ENCODE measurements around the gene KLHL29.

KLHL29 gene

GRCh38 chr2:23493846-23494245 is 108.9 kb downstream of the KLHL29 start:
- DNase-seq (ENCODE audit: low read depth in 2 of 2) = no peak

GRCh38 chr2:23494286-23494685 is 109.3 kb downstream of the KLHL29 start:
- DNase-seq (ENCODE audit: low read depth in 2 of 2) = no peak

GRCh38 chr2:23495661-23496114 is 110.7 kb downstream of the KLHL29 start:
- DNase-seq (ENCODE audit: low read depth in 2 of 2) = no peak

GRCh38 chr2:23496456-23496855 is 111.5 kb downstream of the KLHL29 start:
- no peak for DNase-seq (ENCODE audit: low read depth in 2 of 2)

- DNase-seq (ENCODE audit: low read depth in 2 of 2) = peak in 1 of 2 donors; percentile 36
Measured at GRCh38 chr2:23497063-23497462, 112.1 kb downstream of the KLHL29 start.

GRCh38 chr2:23497536-23497935 is 112.6 kb downstream of the KLHL29 start:
- DNase-seq (ENCODE audit: low read depth in 2 of 2) = no peak

- no peak for DNase-seq (ENCODE audit: low read depth in 2 of 2)
Measured at GRCh38 chr2:23498943-23499342, 114.0 kb downstream of the KLHL29 start.

GRCh38 chr2:23499439-23499838 is 114.5 kb downstream of the KLHL29 start:
- no peak for DNase-seq (ENCODE audit: low read depth in 2 of 2)

- no peak for DNase-seq (ENCODE audit: low read depth in 2 of 2)
Measured at GRCh38 chr2:23500836-23501235, 115.9 kb downstream of the KLHL29 start.

GRCh38 chr2:23502096-23502495 is 117.1 kb downstream of the KLHL29 start:
- no peak for DNase-seq (ENCODE audit: low read depth in 2 of 2)

GRCh38 chr2:23503097-23503496 is 118.1 kb downstream of the KLHL29 start:
- DNase-seq (ENCODE audit: low read depth in 2 of 2) = no peak

GRCh38 chr2:23503682-23504081 is 118.7 kb downstream of the KLHL29 start:
- DNase-seq (ENCODE audit: low read depth in 2 of 2) = no peak

GRCh38 chr2:23504591-23504990 is 119.6 kb downstream of the KLHL29 start:
- no peak for DNase-seq (ENCODE audit: low read depth in 2 of 2)

- DNase-seq (ENCODE audit: low read depth in 2 of 2) = no peak
Measured at GRCh38 chr2:23505218-23505983, 120.4 kb downstream of the KLHL29 start.

- no peak for DNase-seq (ENCODE audit: low read depth in 2 of 2)
Measured at GRCh38 chr2:23505984-23506380, 121.0 kb downstream of the KLHL29 start.

- DNase-seq (ENCODE audit: low read depth in 2 of 2) = no peak
Measured at GRCh38 chr2:23506531-23507266, 121.7 kb downstream of the KLHL29 start.

GRCh38 chr2:23507267-23508065 is 122.5 kb downstream of the KLHL29 start:
- no peak for DNase-seq (ENCODE audit: low read depth in 2 of 2)

GRCh38 chr2:23508066-23508390 is 123.0 kb downstream of the KLHL29 start:
- no peak for DNase-seq (ENCODE audit: low read depth in 2 of 2)

GRCh38 chr2:23509103-23509502 is 124.1 kb downstream of the KLHL29 start:
- no peak for DNase-seq (ENCODE audit: low read depth in 2 of 2)

- DNase-seq (ENCODE audit: low read depth in 2 of 2) = no peak
Measured at GRCh38 chr2:23509596-23510292, 124.8 kb downstream of the KLHL29 start.

- no peak for DNase-seq (ENCODE audit: low read depth in 2 of 2)
Measured at GRCh38 chr2:23510471-23510870, 125.5 kb downstream of the KLHL29 start.

GRCh38 chr2:23512778-23513177 is 127.8 kb downstream of the KLHL29 start:
- no peak for DNase-seq (ENCODE audit: low read depth in 2 of 2)

All from stimulated activated CD8-positive, alpha-beta memory T cell treated with anti-CD3 and anti-CD28 coated beads, Interleukin-15, amount 100 ng/mL, for 48 hours (primary cell).